NCI-H2171 (cell line): ENCODE data around the gene SLC43A1.

Experiments
- DNase-seq: peaks from one replicate; lab custom pipeline; 2025; lab: John Stamatoyannopoulos, UW

Gene SLC43A1

GRCh38 chr11:57527056-57527631, 11.6 kb upstream of the SLC43A1 start:
- DNase-seq: no peak

DNA sequence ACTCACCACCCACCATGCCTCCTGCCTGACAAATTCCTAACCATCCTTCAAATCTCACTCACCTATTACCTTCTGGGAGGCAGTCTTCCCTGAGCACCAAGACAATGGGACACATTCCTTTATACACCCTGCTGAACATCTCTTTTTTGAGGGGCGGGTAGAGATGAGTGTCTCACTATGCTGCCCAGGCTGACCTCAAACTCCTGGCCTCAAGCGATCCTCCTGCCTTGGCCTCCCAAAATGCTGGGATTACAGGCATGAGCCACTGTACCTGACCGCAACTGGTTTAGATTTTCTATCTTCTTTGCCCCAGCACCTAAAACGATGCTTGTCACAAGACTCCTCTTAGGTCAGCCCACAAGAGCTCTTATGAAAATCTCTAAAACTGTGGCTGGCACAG, 7.9 kb upstream of the SLC43A1 start:
- DNase-seq: no peak

GRCh38 chr11:57521116-57521515, 5.6 kb upstream of the SLC43A1 start:
- DNase-seq: no peak

- DNase-seq: no peak
Observed at GRCh38 chr11:57516061-57516443, 550 bp upstream of the SLC43A1 start.

DNA sequence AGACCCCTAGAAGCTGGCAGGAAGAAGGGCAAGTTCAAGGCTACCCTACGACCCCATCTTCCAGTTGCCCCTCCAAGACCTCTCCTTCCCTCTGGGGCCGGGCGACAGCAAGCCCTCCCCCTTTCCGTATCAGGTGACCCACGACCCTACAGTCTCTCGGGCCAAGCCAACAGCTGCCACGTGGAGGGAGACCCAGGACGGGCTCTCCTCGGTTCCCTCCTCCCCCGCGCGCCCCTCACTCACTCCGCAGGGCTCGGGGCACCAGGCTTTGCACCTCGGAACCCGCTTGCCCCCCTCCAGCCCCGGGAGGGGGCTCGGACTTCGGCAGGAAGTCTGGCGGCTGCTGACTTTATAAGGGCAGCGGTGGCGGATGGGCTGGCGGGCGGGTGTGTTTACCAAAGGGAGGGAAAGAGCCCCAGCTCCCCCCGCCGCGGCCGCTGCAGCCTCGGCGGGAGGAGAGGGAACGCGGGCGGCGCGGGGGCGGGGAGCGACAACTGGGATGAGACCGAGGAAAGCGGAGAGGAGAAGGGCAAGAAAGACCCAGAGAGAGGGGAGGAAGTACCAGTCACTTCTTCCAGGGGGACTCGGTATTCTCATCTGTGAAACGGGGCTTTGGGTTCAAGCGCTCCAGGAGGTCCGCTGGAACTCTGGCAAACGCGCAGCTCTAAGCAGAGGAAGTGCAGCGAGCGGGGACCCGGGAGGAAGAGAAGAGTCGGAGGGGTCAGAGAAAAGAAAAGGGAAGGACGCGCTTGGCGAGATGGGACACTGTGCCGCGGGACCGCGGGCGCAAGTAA, 767 bp downstream of the SLC43A1 start:
- no peak for DNase-seq

DNA sequence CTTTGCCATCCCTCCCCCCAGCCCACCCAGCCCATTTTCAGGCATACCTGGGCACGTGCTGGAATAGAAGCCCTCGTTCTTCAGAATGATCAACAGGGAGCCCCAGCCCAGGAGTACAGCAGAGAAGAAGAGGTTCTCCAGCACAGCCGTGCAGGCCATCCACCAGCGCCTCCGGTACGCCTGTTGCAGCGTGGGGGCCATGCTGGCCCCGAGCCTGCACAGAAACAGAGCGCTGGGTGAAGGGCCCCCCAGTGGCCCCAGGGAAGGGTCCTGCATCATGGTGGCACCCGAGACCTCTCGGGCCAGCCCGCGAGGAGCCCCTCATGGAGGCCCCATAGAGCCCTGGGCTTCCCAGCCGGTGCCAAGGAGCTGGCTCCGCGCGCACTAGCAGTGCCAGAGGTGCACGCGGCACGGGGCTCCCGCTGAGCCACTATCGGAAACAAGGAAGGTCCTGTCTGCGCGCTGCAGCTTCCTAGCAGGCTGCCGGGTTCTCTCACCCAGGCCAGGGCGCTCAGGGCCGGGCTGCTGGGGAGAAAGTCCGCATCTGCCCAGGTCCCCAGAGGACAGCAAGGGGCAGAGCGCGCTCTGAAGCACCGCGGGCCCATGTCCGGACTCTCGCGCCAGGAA, 1.5 kb downstream of the SLC43A1 start:
- peak; percentile 52 for DNase-seq

- no peak for DNase-seq
Observed at GRCh38 chr11:57513452-57513795, 2.1 kb downstream of the SLC43A1 start.

GRCh38 chr11:57512646-57513451, 2.7 kb downstream of the SLC43A1 start:
- no peak for DNase-seq

DNA sequence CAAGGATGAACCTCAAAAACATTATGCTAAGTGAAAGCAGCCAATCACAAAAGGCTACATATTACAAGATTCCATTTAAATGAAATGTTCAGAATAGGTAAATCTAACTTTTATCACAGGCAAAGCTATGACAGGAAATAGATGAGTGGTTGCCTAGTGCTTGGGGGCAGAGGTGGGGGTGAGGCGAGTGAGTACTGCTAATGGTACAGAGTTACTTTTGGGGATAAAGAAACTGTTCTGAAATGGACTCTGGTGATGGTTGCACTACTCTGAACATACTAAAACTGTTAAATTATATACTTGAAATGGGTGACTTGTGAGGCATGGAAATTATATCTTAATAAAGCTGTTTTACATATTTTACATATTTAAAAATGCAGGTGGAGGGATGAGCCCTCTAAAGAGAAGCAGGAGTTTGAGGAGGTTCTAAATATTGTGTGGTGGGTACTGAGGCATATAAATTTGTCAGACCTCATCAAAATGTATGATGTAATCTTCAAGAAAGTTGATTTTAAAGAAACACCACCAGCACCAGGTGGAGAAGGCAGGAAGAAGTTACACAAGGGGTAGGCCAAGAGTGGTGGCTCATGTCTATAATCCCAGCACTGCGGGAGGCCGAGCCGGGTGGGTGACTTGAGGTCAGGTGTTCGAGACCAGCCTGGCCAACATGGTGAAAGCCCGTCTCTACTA, 3.6 kb downstream of the SLC43A1 start:
- no peak for DNase-seq

- no peak for DNase-seq
Observed at GRCh38 chr11:57508341-57509170, 6.9 kb downstream of the SLC43A1 start.

DNA sequence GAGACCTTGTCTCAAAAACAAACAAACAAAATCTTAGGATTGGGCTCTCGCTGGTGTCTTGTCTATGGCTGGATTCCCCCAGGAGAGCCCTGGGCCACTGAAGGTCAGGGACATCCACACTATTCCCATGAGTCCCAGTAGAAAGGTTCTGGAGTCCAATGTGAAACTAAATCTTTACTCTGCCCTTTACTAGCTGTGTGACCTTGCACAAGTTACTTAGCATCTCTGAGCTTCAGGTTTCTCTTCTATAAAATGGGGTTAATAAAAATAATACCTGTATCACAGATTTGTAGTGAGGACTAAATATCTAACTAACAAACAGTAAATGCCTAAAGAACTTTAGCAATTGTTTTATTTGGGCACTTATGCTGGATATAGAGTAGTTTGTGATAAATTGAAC, 9.0 kb downstream of the SLC43A1 start:
- DNase-seq: no peak

DNA sequence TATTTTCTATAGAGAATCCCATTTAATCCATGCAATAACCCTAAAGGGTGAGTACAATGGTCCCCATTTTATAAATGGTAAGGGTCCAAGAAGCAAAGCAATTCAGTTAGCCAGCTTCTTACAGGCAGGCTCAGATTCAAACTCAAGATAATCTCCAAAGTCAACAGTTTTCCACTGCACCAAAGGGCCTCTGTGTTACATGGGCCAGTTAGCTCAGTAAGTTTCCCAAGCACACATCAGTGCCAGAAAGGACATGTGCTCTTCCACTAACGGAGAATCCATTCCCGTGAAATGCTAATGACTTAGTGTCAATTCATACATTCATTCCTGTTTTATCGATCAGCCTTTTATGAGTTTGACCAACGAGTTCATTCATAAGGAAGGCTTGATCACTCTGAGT, 11.0 kb downstream of the SLC43A1 start:
- no peak for DNase-seq

DNA sequence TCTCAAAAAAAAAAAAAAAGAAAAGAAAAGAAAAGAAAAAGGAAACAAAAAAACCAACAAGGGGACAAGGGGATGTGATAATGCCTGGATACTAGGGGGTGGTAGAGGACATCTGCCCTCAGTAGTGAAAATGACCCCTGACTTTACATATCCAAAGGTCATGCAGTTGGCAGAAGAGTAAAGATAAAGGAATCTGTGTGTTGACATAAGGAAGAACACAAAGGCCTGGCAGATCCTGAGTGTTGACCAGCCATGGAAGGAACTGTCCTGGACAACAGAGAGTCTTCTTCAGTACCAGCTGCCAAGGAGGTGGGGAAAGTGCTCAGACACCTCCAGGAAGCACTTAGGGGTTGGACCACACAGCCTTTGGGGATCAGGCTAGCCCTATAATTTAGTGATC, 12.6 kb downstream of the SLC43A1 start:
- DNase-seq: no peak

DNA sequence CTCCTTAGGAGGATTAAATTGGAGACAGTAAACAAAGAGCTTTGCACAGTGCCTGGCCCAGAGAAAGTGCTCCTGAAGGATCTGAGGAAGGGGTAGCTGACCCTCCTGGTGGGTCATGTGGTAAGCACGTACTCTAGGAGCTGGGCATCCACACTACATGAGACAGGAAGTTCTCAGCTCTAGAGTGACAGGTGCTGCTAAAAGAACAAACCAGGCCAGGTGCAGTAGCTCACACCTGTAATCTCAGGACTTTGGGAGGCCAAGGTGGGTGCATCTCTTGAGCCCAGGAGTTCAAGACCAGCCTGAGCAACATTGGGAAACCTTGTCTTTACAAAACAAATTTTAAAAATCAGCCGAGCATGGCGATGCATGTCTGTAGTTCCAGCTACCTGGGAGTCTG, 13.1 kb downstream of the SLC43A1 start:
- no peak for DNase-seq

DNA sequence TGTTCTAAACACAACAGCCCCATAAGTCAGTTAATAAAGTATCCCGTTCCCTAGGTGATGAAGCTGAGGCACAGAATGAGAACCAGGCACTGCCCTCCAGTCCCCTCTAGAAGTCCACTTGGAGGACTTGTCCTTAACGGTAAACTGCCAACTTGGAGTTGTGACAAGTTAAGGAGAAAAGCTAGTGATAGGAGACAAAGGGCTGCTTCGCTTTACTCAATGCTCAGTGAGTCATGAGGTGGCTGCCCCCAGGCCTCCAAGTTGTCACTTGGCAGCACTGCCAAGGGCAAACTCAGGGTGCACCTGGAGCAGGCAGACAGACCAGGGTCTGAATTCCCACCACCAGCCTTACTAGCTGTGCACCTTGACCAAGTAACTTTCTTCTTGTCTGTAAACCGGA, 13.5 kb downstream of the SLC43A1 start:
- no peak for DNase-seq

- no peak for DNase-seq
Observed at GRCh38 chr11:57500926-57501325, 14.6 kb downstream of the SLC43A1 start.

DNA sequence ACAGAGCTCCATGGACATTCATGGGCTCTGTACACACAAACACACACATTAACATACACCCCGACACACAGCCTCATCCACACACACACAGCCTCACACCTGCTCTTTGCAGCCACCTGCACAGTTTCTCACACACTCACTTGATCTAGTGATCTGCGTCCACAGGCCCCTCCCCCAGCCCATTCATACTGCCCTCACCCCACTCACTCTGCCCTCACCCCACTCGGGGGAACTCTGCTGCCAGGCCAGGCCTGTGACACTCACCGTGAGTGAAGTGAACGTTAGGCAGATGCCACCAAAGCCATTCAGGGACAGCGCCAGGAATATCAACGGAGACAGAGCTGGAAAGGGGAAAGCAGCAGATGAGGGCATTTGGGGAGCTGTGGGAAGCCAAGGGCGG, 15.0 kb downstream of the SLC43A1 start:
- no peak for DNase-seq

DNA sequence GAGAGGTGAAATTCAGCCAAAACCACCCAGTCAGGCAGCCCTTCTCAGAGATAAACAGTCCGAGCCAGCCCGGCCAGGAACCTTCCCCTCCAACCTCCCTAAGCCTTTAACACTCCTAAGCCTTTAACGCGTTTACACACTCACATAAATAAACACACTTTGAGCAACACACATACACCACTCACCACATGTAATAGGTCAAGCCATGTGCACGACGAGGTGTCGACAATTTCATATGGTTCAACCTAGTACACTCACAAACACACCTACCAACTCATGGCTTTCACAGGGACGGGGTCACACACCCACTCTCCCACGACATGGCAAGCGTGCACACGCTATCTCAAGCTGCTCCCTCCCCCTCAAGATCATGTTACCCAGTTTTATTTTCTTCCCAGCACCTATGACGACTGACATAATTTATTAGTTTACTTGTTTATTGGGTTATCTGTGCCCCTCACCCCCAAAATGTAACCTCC, 15.5 kb downstream of the SLC43A1 start:
- DNase-seq: no peak

DNA sequence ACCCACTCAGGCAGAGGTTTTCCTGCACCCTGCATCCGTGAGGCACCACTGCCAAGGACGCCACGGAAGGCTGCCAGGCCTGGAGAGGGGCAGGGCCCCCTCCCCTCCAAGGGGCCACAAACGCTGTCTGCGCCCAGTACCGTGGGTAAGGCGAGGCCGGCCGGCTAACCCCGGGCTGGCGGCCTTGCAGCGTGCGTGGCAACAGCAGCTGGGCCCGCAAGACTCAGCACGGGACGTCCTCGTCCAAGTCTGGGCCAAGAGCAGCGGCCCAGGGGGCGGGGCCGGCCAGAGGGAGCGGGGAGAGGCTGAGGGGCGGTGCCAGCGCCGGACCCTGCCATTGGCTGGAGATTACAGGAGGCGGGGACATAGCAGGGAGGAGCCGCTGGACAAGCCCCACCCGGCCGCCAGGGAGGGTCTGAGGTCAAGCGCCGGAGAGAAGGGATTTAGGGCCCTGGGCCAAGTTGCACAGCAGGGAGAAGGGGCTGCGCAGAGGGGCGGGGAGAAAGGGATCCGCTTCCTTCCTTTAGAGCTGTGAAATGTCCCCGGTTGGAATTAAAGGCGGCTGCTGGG, 16.0 kb downstream of the SLC43A1 start:
- DNase-seq: peak; percentile 87

DNA sequence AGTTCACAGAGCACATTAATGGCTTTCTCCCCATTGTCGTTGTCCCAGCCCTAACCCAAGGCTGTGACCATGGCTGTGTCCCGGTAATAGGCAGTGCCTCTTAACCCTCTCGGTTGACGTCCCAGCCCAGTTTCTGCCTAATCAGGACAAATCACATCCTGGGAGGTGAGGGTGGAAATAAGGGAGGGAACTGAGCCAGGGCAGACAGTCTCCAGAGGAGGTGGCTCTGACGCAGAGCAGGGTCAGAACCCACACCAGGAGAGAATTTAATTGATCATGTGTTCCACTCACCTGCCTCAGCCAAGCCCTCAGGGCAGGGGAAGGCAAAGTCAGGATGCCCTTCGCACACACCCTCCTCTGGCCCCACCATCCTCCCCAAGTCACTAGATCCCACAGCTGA, 17.0 kb downstream of the SLC43A1 start:
- DNase-seq: no peak
